HL-60 (cell line): ENCODE results near the gene ZNF274.

ENCODE experiments used
- DNase-seq, 2 experiments: peaks; one replicate each; pipeline ENCODE4 v3.0.0-alpha.2; 2010 to 2020; ENCODE audit warnings: low read depth in 1 of 2, low spot score in 1 of 2
- H3K27ac ChIP-seq: fragments of 250-450 bp; sonication (Bioruptor Pico); replicated peaks from 2 replicates; pipeline ENCODE4 v1.5.1; 2020; ENCODE audit warnings: mild to moderate bottlenecking, moderate library complexity
- H3K27me3 ChIP-seq: fragments of 250-450 bp; sonication (Bioruptor Pico); 2 replicates; pipeline ENCODE4 v1.5.1; 2021; ENCODE audit warnings: mild to moderate bottlenecking, moderate library complexity; ENCODE audit not compliant: insufficient read depth, poor library complexity, severe bottlenecking
- H3K4me3 ChIP-seq: replicated peaks from 2 replicates; pipeline ENCODE4 v1.5.1; 2011; ENCODE audit warnings: mild to moderate bottlenecking, control low read depth, low read length; ENCODE audit not compliant: insufficient read depth
- CTCF ChIP-seq: IDR thresholded peaks from one replicate; pipeline ENCODE4 v1.5.1; 2011; ENCODE audit warnings: low read length, control low read depth, inconsistent platforms; ENCODE audit not compliant: insufficient read depth
- GABPA ChIP-seq: IDR thresholded peaks from 2 replicates; pipeline ENCODE4 v1.6.1; 2012; ENCODE audit warnings: low read depth
- POLR2AphosphoS5 ChIP-seq: IDR thresholded peaks from 2 replicates; pipeline ENCODE4 v1.6.1; 2012; ENCODE audit warnings: low read depth
- REST ChIP-seq: IDR thresholded peaks from 2 replicates; pipeline ENCODE4 v1.6.1; 2012; ENCODE audit warnings: low read depth; ENCODE audit not compliant: insufficient replicate concordance
- SPI1 ChIP-seq: IDR thresholded peaks from 2 replicates; pipeline ENCODE4 v1.6.1; 2012; ENCODE audit warnings: low read depth, mild to moderate bottlenecking, borderline replicate concordance

The ZNF274 gene

GRCh38 chr19:58261968-58262921 lies 79.4 kb downstream of the ZNF274 start:
- peak; percentile 35; the same call in 1 of the 2 replicates for TF ChIP-seq POLR2AphosphoS5
- TF ChIP-seq GABPA = no peak
- no peak for TF ChIP-seq CTCF
- H3K27ac ChIP-seq = no peak overlapping the region
- no peaks in the 10 kb centered on the region for H3K27me3 ChIP-seq
- no peak for DNase-seq
- no peak overlapping the region for H3K4me3 ChIP-seq

GRCh38 chr19:58262922-58263296 lies 80.0 kb downstream of the ZNF274 start:
- no peak for DNase-seq
- Histone ChIP-seq H3K27ac (no peak overlapping the region), H3K4me3 (no peak overlapping the region), H3K27me3 (no peaks in the 10 kb centered on the region)
- no peak for TF ChIP-seq GABPA
- TF ChIP-seq CTCF = no peak
- no peak for TF ChIP-seq REST
- TF ChIP-seq POLR2AphosphoS5 = no peak
- no peak for TF ChIP-seq SPI1
